Spleen (tissue), 7 donors: ENCODE results near the gene DPY19L2.
"Not testable (repeated sequence)": the region's sequence is repeated elsewhere in the genome, so short reads cannot be mapped to it uniquely, and the experiment has no call there.

Experiments used
- POLR2A ChIP-seq, 3 donors: fragments of 450-650 bp; IDR thresholded peaks; one replicate each; pipeline ENCODE4 v1.5.1; 2017; ENCODE audit warnings: antibody characterized with exemption in 3 of 3, mild to moderate bottlenecking in 1 of 3
- POLR2AphosphoS5 ChIP-seq, 3 donors: sonication (generic); formaldehyde crosslinking; IDR thresholded peaks; one replicate each; pipeline ENCODE4 v1.5.1; 2017; ENCODE audit warnings: antibody characterized with exemption in 3 of 3
- TF ChIP-seq, protein P1 (sequence below), 11 experiments: fragments of 200-600 bp in 7 of 11; fragments of 450-650 bp in 4 of 11; sonication (generic) in 4 of 11; IDR thresholded peaks in 8 of 11; conservative IDR thresholded peaks in 3 of 11; 1 replicate in 7 of 11; 2 replicates in 4 of 11; pipeline versions ENCODE4 v1.4.0 to v1.8.0; 2016 to 2021; ENCODE audit warnings: antibody characterized with exemption in 11 of 11, inconsistent platforms in 4 of 11, mild to moderate bottlenecking in 1 of 11
- donor health status: DM: no; HTN: no; CAD: no; lungs with moderate emphysema.
- donor health status: DM: no; HTN: no; CAD: no.
- donor health status: DM: no; HTN: no; CAD: no.

DNA sequence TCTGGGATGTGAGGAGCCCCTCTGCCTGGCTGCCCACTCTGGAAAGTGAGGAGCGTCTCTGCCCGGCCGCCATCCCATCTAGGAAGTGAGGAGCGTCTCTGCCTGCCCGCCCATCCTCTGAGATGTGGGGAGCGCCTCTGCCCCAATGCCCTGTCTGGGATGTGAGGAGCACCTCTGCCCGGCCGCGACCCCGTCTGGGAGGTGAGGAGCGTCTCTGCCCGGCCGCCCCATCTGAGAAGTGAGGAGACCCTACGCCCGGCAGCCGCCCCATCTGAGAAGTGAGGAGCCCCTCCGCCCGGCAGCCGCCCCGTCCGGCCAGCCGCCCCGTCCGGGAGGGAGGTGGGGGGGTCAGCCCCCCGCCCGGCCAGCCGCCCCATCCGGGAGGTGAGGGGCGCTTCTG, 18.3 kb upstream of the DPY19L2 start:
- not testable (repeated sequence) for TF ChIP-seq POLR2A, POLR2AphosphoS5 (IDR thresholded peaks at IDR 0.05)
- TF ChIP-seq, protein P1, sequence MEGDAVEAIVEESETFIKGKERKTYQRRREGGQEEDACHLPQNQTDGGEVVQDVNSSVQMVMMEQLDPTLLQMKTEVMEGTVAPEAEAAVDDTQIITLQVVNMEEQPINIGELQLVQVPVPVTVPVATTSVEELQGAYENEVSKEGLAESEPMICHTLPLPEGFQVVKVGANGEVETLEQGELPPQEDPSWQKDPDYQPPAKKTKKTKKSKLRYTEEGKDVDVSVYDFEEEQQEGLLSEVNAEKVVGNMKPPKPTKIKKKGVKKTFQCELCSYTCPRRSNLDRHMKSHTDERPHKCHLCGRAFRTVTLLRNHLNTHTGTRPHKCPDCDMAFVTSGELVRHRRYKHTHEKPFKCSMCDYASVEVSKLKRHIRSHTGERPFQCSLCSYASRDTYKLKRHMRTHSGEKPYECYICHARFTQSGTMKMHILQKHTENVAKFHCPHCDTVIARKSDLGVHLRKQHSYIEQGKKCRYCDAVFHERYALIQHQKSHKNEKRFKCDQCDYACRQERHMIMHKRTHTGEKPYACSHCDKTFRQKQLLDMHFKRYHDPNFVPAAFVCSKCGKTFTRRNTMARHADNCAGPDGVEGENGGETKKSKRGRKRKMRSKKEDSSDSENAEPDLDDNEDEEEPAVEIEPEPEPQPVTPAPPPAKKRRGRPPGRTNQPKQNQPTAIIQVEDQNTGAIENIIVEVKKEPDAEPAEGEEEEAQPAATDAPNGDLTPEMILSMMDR (IDR thresholded peaks at IDR 0.05 in 8 of 11, conservative IDR thresholded peaks at IDR 0.05 in 3 of 11) = not testable (repeated sequence)
